HT-29 (cell line): ENCODE data around the gene FBXO8. TPM values are rescaled to one million over a fixed set of nuclear protein-coding genes. Genes with fewer than 3 reads are reported as not detected.

Experiments
- DNase-seq: peaks from one replicate; pipeline ENCODE4 v3.0.0-alpha.2; 2015; ENCODE audit warnings: low spot score
- total RNA-seq: library from RNA; depleted of rRNA; stranded (reverse); fragments of >200 nt; shearing (Covaris generic); gene quantifications from 2 replicates; pipeline ENCODE4 v1.2.3, GENCODE V29; 2014

FBXO8 gene
- total RNA-seq, 1 experiment from 2014 or later, result 6.0 TPM

DNA sequence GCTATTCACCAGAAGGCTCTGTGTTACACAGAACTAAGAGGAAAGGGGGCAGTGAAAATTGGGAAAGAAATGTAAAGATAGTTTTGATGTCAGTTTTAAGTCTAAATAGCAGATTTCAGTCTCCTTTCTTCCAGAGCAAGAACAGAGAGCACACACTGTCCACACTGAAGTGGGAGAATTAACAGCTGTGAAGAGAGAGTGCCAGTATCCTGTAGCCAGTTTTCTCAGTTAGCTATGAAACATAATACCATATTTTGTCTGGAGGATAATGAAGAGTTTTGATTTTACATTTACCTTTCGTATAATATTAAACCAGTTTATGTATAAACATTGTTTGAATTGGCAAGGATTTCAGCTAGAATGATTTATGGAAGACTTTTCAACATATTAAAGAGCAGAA is 35.1 kb downstream of the FBXO8 start:
- DNase-seq, result no peak

GRCh38 chr4:174245714-174246113 is 37.8 kb downstream of the FBXO8 start:
- no peak for DNase-seq

DNA sequence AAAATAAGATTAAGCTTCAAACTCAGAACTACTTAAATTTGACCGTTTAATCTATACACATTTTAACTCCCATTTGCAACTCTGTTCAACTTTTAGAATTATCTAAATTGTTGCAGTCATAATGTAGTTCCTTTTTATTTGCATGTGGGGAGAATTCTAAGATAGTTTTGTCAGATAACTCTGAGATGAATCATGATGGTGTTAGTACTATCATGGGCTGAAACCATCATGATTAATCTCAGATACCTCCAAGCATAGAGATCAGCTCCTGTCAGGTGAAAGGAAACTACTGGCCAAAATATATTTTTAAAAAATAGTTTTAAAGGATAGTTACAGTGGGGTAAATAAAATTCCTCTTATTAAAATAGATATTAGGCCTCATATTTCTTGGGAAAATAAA is 39.0 kb downstream of the FBXO8 start:
- DNase-seq, result no peak

DNA sequence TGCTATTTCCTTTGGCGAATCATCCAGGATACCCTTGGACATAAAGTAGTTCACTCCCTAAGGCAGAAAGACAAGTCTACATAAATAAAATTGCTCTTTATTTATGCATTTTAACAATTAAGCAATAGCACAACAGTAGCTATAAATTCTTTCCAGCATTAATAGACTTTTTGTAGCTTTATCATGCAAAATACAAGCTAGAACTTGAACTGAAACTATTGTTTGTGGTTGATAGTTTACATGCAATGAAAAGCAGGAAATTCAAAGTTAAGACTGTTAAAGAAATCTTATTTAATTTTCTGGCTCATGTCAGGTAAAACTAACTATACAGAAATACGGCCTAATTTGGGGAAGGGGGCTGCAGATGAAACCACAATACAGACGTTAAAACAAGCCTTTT is 42.3 kb downstream of the FBXO8 start:
- DNase-seq, result no peak

DNA sequence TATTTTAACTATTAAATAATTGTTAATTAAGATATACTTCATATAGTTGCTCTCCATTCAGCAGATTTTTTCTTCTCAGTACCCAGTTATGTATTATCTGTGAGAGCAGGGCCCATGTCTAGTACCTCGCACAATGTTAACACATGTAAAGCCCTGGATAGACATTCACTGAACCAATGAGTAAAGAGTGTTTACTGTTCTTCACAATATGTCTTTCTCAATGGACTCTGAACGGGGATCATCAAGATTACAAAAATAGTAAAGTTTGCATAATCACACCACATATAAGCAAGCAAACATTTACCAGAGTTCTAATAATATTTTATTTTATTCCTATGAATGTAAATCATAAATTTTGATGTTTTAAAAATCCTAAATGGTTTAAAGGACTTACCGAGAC is 47.1 kb downstream of the FBXO8 start:
- no peak for DNase-seq

GRCh38 chr4:174230680-174231079 is 52.8 kb downstream of the FBXO8 start:
- no peak for DNase-seq

- DNase-seq, result no peak
These were observed 53.3 kb downstream of the FBXO8 start for GRCh38 chr4:174230148-174230547.

GRCh38 chr4:174228988-174229387 is 54.5 kb downstream of the FBXO8 start:
- DNase-seq, result no peak

DNA sequence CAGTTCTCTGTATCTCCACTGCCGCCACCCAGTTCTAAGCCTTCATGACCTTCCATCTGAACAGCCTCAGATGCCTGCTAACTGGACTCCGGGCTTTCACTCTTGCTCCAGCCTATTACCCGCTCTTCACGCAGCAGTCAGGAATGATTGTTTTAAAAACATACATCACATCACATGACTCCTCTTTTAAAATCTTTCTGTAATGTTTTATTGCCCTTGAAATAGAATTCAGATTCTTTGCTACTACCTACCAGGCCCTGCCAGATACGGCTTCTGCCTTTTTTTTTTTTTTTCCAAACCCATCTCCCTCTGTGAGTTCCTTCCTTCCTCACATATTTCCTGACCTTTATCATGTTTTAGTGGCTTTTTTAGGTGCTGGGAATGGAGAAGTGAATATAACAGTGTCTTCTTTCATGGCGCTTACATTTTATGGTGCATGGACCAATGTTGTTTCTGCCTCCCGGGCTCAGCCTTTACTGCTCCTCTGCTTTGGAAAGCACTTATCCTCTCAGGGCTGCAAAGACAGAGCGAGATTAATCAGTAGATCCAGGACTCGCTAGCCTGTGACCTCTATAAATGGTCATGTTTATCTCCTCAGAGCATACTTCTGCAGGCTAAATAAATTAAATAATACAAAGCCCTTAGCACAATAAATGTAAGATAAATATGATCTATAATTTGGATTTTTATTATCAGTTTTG is 58.0 kb downstream of the FBXO8 start:
- no peak for DNase-seq

DNA sequence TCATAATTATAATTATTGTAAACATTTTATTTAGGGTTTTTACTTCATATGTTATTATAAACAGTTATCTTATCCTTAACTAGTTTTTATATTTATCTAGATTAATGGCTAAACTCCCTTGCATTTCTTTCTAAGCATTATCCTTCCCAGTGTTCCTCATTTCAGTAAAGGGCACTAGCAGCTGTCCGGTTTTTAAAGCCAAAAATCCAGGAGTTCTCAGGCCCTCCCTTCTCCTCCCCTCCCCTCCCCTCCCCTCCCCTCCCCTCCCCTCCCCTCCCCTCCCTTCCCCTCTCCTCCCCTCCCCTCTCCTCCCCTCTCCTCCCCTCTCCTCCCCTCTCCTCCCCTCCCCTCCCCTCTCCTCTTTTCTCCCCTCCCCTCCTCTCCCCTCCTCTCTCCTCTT is 58.9 kb downstream of the FBXO8 start:
- DNase-seq, result no peak

GRCh38 chr4:174222266-174222872 is 61.1 kb downstream of the FBXO8 start:
- peak; percentile 41 for DNase-seq

GRCh38 chr4:174218127-174218790 is 65.2 kb downstream of the FBXO8 start:
- DNase-seq, result no peak

DNA sequence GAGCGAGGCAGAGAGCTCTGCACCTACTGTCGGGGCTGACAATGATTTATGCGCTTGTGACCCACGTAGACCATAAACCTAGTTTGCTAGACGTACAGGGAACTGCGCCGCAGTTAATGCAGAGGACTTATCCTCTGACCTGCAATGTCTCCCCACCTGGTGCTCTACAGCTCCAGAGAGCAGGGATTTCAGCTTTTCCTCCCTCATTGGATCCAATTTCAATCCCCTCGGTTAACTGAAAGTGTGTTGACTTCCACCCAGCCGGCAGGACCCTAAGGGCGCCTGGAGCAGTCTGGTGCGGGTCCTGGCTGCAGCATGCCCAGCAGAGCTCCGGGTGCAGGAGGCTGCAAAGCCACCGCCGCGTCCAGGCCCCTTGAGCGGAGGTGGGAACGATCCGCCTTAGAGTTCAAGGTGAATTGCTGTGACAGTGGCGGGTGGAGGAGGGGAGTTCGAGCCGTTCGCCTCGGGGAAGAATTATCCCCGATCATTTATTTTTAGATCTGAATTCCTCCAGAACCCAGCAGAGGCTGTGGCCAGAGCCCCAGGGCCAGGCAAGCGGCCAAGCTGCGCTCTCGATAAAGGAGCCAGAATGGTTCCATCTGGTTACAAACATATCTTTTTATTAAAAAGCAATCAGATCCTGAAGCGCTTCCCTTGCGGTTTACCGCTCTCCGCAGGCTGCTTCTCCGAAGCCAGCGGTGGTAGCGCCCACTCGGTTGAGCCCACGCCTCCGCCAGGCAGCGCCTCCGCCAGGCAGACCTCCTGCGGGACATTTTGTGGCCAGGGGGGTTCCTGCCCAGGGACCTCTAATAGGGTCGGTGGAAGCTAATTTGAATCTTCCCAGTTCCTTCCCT is 66.0 kb downstream of the FBXO8 start:
- no peak for DNase-seq

DNA sequence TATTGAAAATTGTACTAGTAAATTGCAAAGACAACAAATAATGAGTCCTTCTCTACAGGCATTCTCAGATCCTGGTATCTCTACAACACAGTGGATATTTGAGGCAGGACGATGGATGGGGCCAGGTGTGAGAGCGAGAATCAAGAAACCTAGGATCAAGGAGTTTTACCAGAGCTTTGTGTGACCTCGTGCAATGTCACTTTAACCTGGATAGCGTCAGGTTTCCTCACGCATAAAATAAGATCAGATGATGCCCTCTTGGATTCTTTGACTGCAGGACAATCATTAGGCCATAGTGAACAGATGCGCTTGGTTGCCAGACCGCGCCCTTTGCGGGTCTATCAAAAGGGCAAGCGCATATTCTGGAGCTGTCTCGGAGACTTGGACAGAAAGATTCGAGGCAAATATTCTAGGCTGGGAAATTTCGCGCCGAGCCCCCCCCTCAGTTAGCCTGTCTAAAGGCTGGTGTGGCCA is 66.6 kb downstream of the FBXO8 start:
- DNase-seq, result no peak

- DNase-seq, result no peak
These were observed 67.3 kb downstream of the FBXO8 start for GRCh38 chr4:174215961-174216680.

DNA sequence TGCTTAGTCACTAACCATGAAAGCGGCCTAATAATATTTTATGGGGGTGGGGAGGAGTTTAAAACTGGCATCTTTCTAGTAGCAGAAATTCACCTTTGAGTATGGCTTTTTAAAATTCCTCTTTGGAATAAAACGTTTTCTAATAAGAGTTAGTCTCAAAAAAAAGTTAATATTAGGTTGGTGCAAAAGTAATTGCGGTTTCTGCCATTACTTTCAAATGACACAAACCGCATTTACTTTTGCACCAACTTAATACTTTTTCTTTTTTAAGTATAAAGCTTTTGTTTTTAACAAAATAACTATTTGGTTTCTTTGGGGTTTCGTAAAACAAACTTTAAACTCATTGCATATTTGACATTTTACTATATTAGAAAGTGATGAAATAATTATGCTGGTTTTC is 68.4 kb downstream of the FBXO8 start:
- no peak for DNase-seq

- no peak for DNase-seq
These were observed 69.2 kb downstream of the FBXO8 start for GRCh38 chr4:174214101-174214878.

GRCh38 chr4:174213731-174214100 is 69.8 kb downstream of the FBXO8 start:
- DNase-seq, result no peak

DNA sequence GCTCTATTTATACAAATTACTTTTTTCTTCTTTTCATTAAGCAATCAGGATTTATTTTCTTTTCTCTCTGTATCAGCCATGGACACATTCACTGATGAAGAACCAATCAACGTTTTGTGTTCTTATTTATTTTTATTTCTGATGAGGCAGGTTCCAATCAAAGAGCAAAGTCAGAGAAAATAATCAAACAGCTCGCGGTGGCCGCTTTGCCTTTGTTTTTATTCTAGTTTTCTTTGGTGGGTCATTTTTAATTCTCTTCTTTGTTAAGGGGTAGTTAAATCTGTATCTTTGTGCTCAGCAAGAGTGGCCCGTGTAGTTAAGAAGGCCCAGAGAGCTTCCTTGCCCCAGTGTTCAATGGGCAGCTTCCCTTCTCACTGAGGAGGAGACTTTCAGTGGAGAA is 71.4 kb downstream of the FBXO8 start:
- no peak for DNase-seq

DNA sequence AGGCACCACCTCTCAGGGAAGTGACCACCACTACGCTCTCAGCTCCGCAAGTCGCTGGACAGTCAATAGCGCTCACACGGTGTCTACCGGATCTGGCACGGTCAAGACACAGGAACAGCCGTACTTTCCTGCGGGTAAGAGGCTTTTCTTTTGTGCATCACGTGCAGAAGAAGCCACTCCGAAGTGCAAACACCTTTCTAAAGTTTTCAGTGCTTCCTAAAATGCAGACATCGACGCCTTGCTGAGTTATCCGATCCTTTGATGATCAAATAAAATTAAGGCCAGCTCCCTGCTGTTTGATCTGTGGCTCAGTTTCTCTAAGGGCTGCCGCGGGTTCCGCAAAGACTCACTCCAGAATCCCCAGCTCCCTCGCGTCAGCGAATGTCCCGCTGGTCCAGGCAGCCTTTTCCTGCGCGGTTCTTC is 71.8 kb downstream of the FBXO8 start:
- DNase-seq, result no peak
